HG02840 (cell line): Measurements from ENCODE around the gene HIBADH.
"Not testable (repeated sequence)": the region's sequence is repeated elsewhere in the genome, so short reads cannot be mapped to it uniquely, and the experiment has no call there.

Experiments
- ATAC-seq: cut with Tn5 transposase; IDR thresholded peaks from one replicate; pipeline ENCODE4 v1.9.1; 2021; ENCODE audit warnings: mild to moderate bottlenecking, moderate library complexity, moderate number of reproducible peaks; ENCODE audit not compliant: unreplicated experiment, low FRiP score

HIBADH gene

DNA sequence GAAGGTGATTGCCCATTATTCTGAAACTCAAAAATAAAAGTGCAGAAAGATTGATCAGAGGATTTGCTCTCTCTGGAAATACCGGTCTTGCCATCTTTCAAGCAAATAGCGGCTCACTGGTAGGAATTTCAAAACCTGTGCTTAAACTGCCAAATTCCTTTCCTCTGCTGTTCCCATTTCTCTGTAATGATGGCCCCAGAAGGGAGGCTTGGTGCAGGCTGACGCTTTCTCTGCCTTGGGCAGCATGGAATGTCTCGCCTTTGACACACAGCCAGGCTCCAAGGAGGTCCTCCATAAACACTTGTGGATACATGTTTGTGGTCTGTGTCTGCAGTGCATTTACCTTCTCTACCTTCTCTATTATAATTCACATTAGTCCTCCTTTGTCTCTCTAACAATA is 146.8 kb downstream of the HIBADH start:
- no peak for ATAC-seq

DNA sequence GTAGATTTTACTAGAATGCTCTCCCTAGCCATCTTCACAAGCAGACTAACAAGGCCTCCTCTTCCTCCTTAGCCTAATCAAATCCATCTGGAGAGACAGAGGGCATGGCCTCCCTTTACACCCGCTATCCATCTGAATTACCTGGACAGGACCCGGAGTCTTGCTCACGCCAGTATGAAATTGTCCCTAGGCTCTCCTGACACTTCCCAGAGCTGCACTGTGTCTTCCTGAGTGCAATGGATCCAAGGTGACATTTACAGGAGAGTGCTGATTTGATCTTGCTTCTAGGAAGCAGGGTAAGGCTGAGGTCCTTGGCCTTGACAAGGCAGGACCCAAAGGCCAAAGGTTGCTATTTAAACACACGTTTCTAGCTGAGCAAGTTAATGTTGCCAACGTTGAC is 147.8 kb downstream of the HIBADH start:
- no peak for ATAC-seq

DNA sequence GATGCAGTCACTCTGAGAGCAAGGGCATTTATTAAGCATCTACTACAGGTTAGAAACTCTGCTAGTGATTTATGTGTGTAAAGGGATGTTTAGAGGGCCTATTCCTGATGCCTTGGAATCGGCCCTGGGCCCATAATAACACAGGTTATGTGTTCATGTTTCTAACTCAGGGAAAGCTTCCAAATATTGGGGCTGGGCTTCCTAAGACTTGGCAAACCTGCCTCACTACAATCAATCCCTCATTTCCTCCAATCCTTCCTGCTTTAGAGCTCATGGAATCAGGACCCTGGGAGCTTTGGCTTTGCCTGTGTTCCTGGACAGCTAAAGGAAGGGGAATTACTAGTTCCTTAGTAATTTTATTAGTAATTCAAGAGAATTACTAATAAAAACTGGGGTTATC is 148.8 kb downstream of the HIBADH start:
- ATAC-seq: no peak

DNA sequence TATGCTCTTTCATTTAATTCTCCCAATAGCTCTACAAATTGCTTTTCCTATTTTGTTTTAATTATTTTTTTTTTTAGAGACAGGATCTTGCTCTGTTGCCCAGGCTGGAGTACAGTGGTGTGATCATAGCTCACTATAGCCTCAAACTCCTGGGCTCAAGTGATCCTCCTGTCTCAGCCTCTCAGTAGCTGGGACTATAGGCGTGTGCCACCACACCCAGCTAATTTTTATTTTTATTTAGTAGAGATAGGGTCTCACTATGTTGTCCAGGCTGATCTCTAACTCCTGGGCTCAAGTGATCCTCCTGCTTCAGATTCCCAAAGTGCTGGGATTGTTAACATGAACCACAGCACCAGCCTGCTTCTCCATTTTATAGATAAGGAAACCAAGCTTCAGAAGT is 151.3 kb downstream of the HIBADH start:
- not testable (repeated sequence) for ATAC-seq

DNA sequence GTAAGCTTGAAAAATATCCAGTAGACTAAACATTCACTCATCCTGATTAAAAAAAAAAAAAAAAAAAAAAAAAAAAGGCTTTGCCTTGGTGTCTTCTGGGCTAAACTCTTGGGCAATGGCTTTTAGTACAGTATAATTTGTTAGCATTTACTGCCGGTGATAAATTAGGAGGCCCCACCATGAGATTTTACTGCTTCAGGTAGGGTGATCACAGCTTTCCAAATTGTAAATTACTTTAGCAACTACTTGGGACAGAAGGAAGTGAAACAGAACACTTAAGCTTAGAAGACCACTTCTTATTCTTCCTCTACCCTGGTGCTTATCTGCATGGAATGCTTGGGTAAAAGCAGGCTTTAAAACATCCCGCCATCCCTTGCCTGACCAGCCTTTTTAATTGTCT is 152.1 kb downstream of the HIBADH start:
- ATAC-seq: no peak

DNA sequence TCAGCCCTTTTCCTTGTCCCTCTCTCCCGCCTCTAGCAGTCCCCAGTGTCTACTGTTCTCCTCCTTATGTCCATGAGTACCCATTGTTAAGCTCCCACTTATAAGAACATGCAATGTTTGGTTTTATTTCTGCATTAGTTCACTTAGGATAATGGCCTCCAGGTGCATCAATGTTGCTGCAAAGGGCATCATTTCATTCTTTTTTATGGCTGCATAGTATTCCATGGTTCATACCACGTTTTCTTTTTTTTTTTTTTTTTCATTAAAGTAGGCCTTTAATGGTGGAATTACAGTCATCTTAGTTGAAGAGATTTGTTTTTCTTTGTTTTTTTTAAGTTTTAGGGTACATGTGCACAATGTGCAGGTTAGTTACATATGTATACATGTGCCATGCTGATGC is 160.8 kb downstream of the HIBADH start:
- not testable (repeated sequence) for ATAC-seq

DNA sequence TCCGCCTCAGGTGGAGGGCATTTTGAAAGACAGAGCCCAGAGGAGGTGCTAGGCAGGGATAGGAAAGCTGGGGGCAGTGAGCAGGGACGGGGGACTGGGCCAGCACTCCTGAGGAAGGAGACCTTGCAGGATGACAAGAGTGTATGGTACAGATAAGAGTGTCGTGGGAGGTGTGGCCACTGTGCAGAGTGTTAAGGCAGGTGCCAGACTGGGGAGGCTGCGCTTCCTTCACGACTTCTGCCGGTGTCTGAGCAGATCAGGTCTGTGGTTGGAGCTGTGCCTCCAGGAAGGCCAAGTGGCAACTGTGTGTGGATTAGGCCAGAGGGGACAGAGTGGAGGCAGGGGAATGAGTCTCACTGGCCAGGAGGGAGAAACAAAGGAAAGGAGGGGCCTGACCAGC is 161.7 kb downstream of the HIBADH start:
- ATAC-seq: no peak

DNA sequence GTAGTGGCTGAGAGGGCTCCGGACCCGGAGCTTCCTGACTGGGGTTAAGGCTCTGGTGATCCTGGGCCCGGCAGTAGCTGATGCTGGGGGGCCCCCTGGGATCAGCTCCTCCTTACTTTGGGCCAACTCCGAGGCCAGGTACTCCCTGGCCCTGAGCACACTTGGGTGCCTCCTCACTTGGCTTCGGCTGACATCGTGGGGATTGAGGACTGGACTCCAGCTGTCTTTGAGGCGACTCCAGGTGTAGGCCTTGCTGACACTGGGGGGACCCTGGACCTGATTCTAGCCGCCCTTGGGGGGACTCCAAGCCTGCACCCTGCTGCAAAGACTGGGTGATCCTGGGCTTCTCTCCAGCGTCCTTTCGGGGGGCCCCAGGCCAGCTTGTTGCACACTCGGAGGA is 170.5 kb downstream of the HIBADH start:
- ATAC-seq: no peak

DNA sequence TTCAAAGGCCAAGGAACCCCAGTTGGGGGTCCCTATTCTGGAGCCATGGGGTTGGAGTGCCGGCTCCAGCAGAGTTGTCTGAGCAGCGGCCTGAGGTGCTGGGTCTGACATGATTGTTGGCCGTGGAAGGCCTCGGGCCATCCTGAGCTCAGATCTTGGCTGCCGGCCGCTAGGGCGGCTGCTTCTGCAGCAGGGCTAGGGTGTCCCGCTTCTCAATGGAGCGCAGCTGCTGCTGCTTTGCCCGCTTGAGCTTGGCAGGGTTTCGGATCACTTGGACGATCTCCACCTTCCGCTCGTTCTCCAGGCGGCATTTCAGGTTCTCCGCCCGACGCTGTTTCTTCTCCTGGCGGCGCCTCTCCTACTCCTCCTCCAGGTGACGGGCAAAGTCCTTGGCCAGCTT is 171.1 kb downstream of the HIBADH start:
- ATAC-seq: no peak

DNA sequence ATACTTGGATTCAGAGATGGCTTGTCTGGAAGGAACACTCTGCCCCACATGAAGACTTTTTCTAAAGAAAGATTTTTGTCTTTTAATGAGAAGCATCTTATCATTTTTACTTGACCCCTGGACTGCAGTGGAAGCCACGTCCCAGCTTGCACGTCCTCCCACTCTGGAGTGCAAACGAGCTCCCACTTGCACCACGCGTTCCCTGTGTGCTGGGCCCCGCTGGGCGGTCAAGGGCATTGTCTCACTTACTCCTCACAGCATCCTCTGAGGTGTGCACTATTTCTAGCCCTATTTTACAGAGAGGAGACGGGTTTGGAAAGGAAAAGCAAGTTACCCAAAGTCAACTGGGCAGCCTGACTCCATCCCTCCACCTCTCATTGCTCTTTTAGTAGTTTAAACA is 175.2 kb downstream of the HIBADH start:
- no peak for ATAC-seq

DNA sequence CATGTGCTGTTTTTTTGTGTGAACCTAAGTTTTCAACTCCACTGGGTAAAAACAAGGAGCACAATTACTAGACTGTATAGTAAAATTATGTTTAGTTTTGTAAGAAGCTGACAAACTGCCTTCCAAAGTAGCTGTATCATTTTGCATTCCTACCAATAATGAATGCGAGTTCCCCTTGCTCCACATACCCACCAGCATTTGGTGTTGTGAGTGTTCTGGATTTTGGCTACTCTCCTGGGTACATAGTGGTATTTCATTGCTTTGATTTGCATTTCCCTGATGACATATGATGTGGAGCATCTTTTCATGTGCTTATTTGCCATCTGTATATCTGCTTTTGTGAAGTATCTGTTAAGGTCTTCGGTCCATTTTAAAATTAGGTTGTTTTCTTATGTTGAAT is 178.2 kb downstream of the HIBADH start:
- ATAC-seq: no peak

DNA sequence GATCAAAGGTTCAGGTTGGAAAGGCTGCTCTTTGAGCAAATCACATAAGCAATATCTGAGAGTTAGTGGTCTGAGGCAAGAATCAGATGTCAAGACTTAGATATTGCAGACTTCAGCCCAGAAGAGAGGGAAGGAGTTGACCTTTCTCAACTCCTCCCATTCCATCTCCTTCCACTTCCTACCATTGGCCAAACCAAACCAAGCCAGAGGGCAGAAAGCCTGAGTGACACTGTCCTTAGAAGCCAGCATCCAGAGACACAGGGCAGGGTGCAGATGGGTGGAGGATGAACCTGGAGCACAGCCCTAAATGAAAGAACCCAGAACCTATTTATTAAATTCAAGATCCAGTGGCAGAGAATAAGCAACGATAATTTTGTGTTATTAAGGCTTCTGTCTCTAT is 180.5 kb downstream of the HIBADH start:
- no peak for ATAC-seq

DNA sequence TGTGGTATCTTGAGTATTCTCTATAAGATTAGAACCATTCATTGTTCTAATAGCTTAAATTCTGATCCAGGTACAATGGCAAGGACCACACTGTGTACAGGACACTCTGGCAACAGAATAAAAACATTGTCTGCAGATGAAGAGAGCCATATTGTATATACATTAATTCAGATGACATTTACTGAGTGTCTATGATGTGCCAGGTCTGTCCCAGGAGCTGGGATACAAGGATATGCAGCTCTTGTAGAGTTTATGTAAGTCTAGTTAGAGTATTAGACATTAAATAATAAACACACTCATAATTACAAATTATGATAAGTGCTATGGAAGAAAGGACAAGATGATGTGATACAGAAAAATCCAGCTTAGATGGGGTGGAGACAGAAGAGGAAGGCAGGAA is 184.1 kb downstream of the HIBADH start:
- ATAC-seq: no peak

DNA sequence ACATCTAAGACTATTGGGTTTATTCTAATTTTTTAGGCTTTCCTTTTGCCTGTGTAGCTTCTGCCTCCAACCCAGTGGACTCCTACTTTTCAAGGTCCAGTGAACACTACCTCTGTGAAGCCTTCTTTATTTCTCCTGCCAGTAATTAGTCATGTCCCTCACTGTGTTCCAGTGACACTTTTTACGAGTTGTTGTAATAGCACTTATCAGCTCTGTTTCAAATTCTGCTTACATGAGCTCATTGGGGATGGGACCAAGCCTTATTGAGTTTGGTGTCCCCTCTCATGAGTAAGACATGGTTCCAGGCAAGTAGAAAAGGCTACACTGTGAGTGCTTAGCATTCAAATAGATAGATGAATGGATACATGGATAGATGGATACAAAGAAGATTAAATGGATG is 184.6 kb downstream of the HIBADH start:
- ATAC-seq: no peak

DNA sequence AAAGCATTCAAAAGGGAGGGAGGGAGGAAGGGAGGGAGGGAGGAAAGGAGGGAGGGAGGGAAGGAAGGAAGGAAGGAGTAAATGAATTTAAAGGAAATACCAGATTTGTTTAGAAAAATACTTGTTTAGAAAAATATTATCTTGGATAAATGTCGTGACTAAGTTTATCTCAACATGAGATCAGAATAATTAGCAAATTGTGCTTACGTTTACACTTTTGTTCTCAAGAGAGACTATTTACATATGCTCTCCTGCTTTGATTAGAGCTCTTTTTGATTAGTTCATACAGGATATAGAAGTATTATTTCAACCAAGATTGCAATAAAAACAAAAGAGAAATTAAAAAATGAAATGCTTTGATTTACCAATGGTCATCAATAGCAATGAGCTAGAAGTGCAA is 186.2 kb downstream of the HIBADH start:
- ATAC-seq: no peak
